IPS-20b (cell line): ENCODE data around the gene RASSF1.
"Not testable (repeated sequence)": the region's sequence is repeated elsewhere in the genome, so short reads cannot be mapped to it uniquely, and the experiment has no call there.

ENCODE experiments used
- H3K27ac ChIP-seq: one replicate; pipeline ENCODE4 v1.5.1; 2013; ENCODE audit warnings: low read length
- H3K27me3 ChIP-seq: 2 replicates; pipeline ENCODE4 v1.6.1; 2013; ENCODE audit warnings: mild to moderate bottlenecking, low read length, inconsistent platforms; ENCODE audit not compliant: insufficient read depth
- H3K36me3 ChIP-seq: 2 replicates; pipeline ENCODE4 v1.6.1; 2013; ENCODE audit warnings: low read depth, mild to moderate bottlenecking, inconsistent platforms, low read length, moderate library complexity; ENCODE audit not compliant: insufficient read depth
- H3K4me1 ChIP-seq: 2 replicates; pipeline ENCODE4 v1.6.1; 2013; ENCODE audit warnings: mild to moderate bottlenecking, control low read depth, inconsistent platforms, low read length, moderate library complexity; ENCODE audit not compliant: insufficient read depth
- H3K4me3 ChIP-seq: 2 replicates; pipeline ENCODE4 v1.5.1; 2013; ENCODE audit warnings: mild to moderate bottlenecking, low read length, inconsistent platforms
- H3K9ac ChIP-seq: 2 replicates; pipeline ENCODE4 v1.6.1; 2013; ENCODE audit warnings: low read depth, mild to moderate bottlenecking, inconsistent platforms, low read length, moderate library complexity
- H3K9me3 ChIP-seq: 2 replicates; pipeline ENCODE4 v1.6.1; 2013; ENCODE audit warnings: mild to moderate bottlenecking, low read depth, low read length, inconsistent platforms; ENCODE audit not compliant: insufficient read depth

RASSF1 gene

DNA sequence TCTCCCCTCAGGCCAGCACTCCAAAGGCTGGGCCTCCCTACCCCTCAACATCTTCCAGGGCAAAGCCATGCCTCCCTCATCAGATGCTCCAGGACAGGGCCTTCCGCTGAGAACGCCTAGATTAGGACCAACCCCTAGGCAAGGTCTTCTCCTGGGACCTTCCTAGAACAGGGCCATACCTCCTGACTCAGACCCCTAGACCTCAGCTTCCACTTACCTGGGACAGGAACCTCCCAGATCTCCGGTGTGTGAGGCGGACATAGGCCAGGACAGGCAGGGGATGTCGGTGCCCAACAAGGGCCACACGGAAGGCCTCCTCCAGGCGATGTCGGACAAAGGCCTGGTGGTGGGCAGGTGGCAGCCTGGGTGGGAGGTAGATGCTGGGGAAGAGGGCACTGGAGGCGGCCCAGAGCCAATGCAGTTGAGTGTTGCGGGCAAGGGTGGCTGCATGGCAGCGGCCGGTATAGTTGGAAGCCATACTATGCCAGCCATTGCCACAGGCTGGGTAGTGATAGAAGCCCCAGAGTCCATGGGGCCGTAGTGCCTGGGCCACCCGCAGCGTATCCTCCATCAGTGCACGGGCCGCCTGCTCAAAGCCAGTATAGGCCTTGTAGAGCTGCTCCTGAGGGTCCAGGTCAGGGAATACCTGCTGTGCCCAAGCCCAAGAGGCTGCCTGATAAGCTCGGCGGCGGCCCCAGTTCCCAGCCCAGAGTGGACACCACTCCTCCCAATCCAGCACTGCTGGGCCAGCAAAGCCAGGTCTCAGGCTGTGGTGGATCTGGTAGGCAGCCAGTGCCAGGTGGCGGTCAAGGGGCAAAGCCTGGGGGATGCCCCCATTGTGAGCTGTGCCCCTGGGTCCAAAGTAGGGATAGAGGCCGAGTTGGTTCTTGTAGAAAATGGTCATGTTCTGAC is 45.9 kb downstream of the RASSF1 start:
- Histone ChIP-seq H3K36me3 (peaks cover 9% of the 10 kb centered on the region), H3K4me1 (peaks cover 4% of the 10 kb centered on the region), H3K9ac (no peak overlapping the region), H3K27ac (no peak overlapping the region), H3K4me3 (no peak overlapping the region), H3K27me3 (no peaks in the 10 kb centered on the region), H3K9me3 (no peaks in the 10 kb centered on the region)

DNA sequence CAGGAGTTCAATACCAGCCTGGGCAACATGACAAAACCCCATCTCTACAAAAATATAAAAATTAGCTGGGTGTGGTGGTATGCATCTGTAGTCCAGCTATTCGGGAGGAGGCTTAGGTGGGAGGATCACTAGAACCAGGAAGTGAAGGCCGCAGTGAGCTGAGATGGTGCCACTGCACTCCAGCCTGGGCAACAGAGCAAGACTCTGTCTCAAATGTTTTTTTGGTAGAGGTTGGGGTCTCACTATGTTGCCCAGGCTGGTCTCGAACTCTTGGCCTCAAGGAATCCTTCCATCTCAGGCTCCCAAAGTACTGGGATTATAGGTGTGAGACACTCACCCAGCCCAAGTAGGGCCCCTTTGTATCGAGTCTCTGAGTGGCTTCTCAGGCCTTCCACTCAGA is 46.5 kb downstream of the RASSF1 start:
- Histone ChIP-seq H3K4me1 (peaks cover 3% of the 10 kb centered on the region; the same call in 1 of the 2 replicates), H3K4me3 (no peak overlapping the region), H3K36me3 (peaks cover 16% of the 10 kb centered on the region), H3K9ac (no peak overlapping the region), H3K9me3 (no peaks in the 10 kb centered on the region), H3K27ac (no peak overlapping the region), H3K27me3 (no peaks in the 10 kb centered on the region)

DNA sequence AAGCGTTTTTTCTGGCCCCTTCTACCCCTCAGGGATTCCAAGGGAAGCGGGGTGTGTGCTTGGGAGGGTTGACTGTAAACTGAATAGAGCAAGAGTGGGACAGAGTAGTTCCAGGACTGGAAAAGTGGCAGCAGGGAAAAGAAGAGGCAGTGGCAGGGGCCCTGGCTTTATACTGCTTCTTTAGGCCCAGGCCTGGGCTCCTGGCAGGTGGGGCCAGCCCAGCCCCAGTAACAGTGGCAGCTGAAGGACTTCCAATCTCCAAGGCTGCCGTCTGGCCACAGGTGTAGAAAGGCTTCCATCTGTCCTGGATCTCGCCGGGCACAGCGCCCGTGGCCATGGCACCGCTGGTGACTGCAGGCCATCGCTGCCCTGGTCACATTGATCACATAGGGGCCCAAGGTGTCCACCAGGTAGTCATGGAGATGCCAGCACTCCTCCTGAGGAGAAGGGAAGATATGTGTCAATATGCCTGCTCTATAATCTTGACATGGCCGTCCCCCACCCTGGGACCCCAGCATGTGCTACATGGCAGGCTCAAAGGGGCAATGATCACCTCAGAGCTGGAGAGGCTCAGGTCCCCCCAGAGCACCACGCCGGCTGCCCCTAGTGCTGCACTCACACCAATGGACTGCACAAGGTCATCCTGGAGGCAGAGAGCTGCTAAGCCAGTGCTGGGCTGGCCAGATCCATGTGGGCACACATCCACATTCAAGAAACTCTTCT is 47.4 kb downstream of the RASSF1 start:
- no peaks in the 10 kb centered on the region for H3K9me3 ChIP-seq
- peak overlapping the region; percentile 75; the same call in 1 of the 2 replicates for H3K9ac ChIP-seq
- peak overlapping the region; percentile 94; the same call in 1 of the 2 replicates for H3K4me3 ChIP-seq
- H3K36me3 ChIP-seq = peaks cover 24% of the 10 kb centered on the region
- no peak overlapping the region for H3K27ac ChIP-seq
- no peaks in the 10 kb centered on the region for H3K27me3 ChIP-seq
- H3K4me1 ChIP-seq = peaks cover 3% of the 10 kb centered on the region; the same call in 1 of the 2 replicates

DNA sequence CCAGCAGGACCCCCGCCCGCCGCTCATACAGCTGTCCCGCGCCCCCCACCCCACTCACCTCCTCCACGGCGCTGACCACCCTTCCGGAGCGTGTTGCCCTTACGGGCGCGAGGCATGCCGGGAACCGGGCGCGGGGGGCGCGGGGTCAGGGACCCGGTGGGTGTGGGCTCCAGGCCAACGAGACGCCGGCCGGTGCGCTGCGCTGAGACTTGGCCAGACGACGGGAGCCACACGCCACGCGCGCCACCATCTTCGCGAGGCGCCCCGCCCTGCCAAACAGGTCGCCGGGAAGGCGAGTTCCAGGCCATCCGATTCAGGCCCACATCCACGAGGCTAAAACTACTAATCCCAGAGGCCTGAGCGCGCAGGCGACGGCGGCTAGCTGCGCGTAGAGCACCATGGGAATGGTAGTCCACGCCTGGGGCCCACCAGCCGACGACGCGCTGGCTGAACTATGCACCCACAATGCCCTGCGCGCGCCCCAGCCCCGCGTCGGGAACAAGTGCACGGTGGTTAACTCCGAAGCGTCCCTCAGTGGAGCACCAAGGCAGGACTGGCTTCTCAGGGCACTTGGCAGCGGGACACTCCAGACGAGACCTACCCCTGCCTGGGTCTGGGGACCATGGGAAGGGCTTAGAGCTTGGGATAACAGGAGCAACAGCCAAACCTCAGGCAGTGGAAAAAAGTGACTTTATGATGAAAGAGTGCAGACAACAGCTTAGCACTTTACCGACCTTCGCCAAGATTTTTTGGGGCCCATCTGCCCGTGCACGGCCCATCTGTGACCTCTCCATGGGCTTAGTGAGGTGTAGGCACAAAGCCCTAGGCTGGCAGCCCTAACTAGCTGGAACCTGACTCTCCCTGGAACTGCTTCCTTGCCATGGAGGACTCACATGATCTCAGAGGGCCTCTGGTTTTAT is 48.2 kb downstream of the RASSF1 start, which contains the start of gene IFRD2:
TSS of gene IFRD2 (minus strand) at position 271 of the 920 bp plus-strand sequence. CDS start at position 116, 155 bp downstream.
- no peaks in the 10 kb centered on the region for H3K9me3 ChIP-seq
- H3K9ac ChIP-seq = peak within 1 kb of the TSS; percentile 88
- H3K27ac ChIP-seq = peak within 1 kb of the TSS; percentile 54
- no peaks in the 10 kb centered on the region for H3K27me3 ChIP-seq
- peaks cover 3% of the 10 kb centered on the region; the same call in 1 of the 2 replicates for H3K4me1 ChIP-seq
- peaks cover 32% of the 10 kb centered on the region for H3K36me3 ChIP-seq
- peak within 1 kb of the TSS; percentile 94 for H3K4me3 ChIP-seq

- no peaks in the 10 kb centered on the region for H3K9me3 ChIP-seq
- H3K4me1 ChIP-seq = peaks cover 3% of the 10 kb centered on the region; the same call in 1 of the 2 replicates
- H3K27me3 ChIP-seq = no peaks in the 10 kb centered on the region
- no peak overlapping the region for H3K27ac ChIP-seq
- H3K9ac ChIP-seq = no peak overlapping the region
- H3K4me3 ChIP-seq = no peak overlapping the region
- H3K36me3 ChIP-seq = peaks cover 42% of the 10 kb centered on the region
Measured at GRCh38 chr3:50290161-50290641, 50.4 kb downstream of the RASSF1 start.

- Histone ChIP-seq H3K36me3 (peaks cover 42% of the 10 kb centered on the region), H3K4me1 (peaks cover 3% of the 10 kb centered on the region; the same call in 1 of the 2 replicates), H3K9ac (no peak overlapping the region), H3K4me3 (no peak overlapping the region), H3K27ac (no peak overlapping the region), H3K9me3 (no peaks in the 10 kb centered on the region), H3K27me3 (no peaks in the 10 kb centered on the region)
Measured at GRCh38 chr3:50289130-50289529, 51.5 kb downstream of the RASSF1 start.

DNA sequence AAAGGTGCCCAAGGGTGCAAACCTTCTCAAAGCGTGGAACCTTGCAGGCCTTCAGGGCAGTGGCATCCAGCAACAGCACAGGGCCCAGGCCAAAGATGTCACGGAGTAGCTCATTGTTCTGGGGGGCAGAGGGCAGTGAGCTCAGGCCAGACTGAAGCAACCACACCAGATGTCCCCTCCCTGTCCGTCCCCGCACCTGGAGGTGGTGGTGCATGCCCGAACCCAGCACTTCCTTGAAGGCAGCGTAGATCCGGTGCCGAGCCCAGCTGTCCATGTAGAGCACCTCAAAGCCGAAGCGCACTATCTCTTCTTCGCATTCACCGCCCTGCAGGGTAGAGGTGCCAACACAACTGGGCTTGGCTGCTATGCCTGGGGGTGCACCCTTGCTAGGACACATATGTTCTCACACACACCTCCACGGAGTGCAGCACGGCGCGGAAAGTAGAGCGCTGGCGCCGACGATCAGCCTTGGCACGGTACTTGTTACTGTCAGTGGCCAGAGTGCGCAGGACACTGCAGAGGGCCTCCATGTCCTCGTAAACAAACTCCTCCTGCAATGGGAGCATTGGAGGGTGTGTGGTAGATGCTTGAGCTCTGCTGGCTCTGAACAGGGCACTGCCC is 52.1 kb downstream of the RASSF1 start:
- peaks cover 42% of the 10 kb centered on the region for H3K36me3 ChIP-seq
- H3K4me3 ChIP-seq = no peak overlapping the region
- H3K27me3 ChIP-seq = no peaks in the 10 kb centered on the region
- peaks cover 3% of the 10 kb centered on the region; the same call in 1 of the 2 replicates for H3K4me1 ChIP-seq
- no peak overlapping the region for H3K9ac ChIP-seq
- no peak overlapping the region for H3K27ac ChIP-seq
- no peaks in the 10 kb centered on the region for H3K9me3 ChIP-seq

DNA sequence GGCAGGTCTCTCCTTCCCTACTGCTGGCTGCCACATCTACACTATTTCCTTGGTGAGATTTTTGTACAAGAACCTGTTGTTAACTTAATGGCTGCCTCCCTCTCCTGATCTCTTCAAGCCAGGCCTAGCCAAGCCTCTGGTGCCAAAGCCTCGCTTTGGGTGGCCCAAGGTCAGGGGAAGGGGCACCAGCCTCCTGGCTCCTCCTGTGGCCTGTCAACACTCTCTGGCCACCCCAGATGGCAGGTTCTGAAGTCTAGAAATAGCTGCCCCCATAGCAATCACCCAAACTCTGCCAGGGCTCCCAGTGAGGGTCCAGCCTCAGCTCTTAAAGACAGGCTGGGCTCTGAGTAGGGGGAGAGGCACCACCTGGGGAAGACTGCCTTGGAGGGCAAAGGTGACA is 53.4 kb downstream of the RASSF1 start:
- Histone ChIP-seq H3K4me3 (no peak overlapping the region), H3K36me3 (peaks cover 42% of the 10 kb centered on the region), H3K9ac (no peak overlapping the region), H3K27ac (no peak overlapping the region), H3K27me3 (no peaks in the 10 kb centered on the region), H3K9me3 (no peaks in the 10 kb centered on the region), H3K4me1 (no peaks in the 10 kb centered on the region)

- Histone ChIP-seq H3K4me3 (no peak overlapping the region), H3K9me3 (no peaks in the 10 kb centered on the region), H3K27me3 (no peaks in the 10 kb centered on the region), H3K4me1 (no peaks in the 10 kb centered on the region), H3K36me3 (peaks cover 42% of the 10 kb centered on the region), H3K27ac (no peak overlapping the region), H3K9ac (no peak overlapping the region)
Measured at GRCh38 chr3:50286322-50287227, 54.1 kb downstream of the RASSF1 start.

DNA sequence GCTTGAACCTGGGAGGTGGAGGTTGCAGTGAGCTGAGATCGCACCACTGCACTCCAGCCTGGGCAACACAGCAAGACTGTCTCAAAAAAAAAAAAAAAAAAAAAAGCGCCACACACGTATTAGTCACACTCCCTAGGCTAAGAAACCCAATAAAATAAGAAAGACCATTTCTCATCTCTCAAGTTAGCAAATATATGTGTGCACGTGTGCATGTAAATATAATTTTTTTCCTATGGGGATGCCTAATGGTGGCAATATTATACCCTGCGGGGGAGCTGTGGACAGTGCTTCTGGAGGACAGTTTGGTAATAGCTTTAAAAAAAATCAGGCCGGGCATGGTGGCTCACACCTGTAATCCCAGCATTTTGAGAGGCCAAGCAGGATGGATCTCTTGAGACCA is 56.5 kb downstream of the RASSF1 start:
- H3K9me3 ChIP-seq, H3K27me3 ChIP-seq, H3K4me3 ChIP-seq, H3K27ac ChIP-seq, H3K9ac ChIP-seq, H3K4me1 ChIP-seq: not testable (repeated sequence)
- peaks cover 27% of the 10 kb centered on the region for H3K36me3 ChIP-seq
